B cell (primary cell): ENCODE measurements around the gene GRID1.

Source experiments
- CTCF ChIP-seq: fragments of 200-600 bp; IDR thresholded peaks from one replicate; pipeline ENCODE4 v1.8.0; 2022; ENCODE audit warnings: antibody characterized with exemption, mild to moderate bottlenecking
- EZH2 ChIP-seq: IDR thresholded peaks from 2 replicates; pipeline ENCODE4 v1.6.1; 2012; ENCODE audit warnings: borderline replicate concordance, low read depth, mild to moderate bottlenecking, moderate library complexity, low read length; ENCODE audit not compliant: insufficient read depth, poor library complexity, severe bottlenecking

GRCh38 chr10:86073199-86073977, 293.2 kb downstream of the GRID1 start:
- TF ChIP-seq CTCF (no peak), EZH2 (no peak)
